DND-41 (cell line): ENCODE data around the gene DSCAML1.

Experiments used
- ATAC-seq: fragments of 200-7000 bp; cut with Tn5 transposase; 3 replicates; pipeline ENCODE4 v1.9.1; 2021; ENCODE audit warnings: low read depth; ENCODE audit not compliant: insufficient read depth
- DNase-seq: peaks from one replicate; pipeline ENCODE4 v3.0.0-alpha.2; 2020
- H2AFZ ChIP-seq: 2 replicates; pipeline ENCODE4 v1.6.0; 2012; ENCODE audit warnings: low read depth, low read length
- H3K27ac ChIP-seq: 2 replicates; pipeline ENCODE4 v1.5.1; 2012; ENCODE audit warnings: low read length, inconsistent platforms
- H3K27me3 ChIP-seq: fragments of 200-600 bp; sonication (generic); 2 replicates; pipeline ENCODE4 v1.6.0; 2012; ENCODE audit warnings: low read length, mild to moderate bottlenecking, inconsistent platforms; ENCODE audit not compliant: insufficient read depth, poor library complexity
- H3K36me3 ChIP-seq: 2 replicates; pipeline ENCODE4 v1.5.1; 2012; ENCODE audit warnings: low read length, inconsistent platforms; ENCODE audit not compliant: insufficient read depth
- H3K4me1 ChIP-seq: 2 replicates; pipeline ENCODE4 v1.5.1; 2012; ENCODE audit warnings: mild to moderate bottlenecking, low read length; ENCODE audit not compliant: insufficient read depth
- H3K4me2 ChIP-seq: 2 replicates; pipeline ENCODE4 v1.6.0; 2012; ENCODE audit warnings: mild to moderate bottlenecking, moderate library complexity, low read length, inconsistent platforms; ENCODE audit not compliant: insufficient read depth
- H3K4me3 ChIP-seq, 2 experiments: fragments of 200-600 bp in 1 of 2; shearing (Covaris generic) in 1 of 2; 2 replicates each; pipeline ENCODE4 v1.5.1; 2012 to 2016; ENCODE audit warnings: inconsistent platforms in 2 of 2, low read length in 2 of 2, mild to moderate bottlenecking in 2 of 2, low read depth in 1 of 2, moderate library complexity in 1 of 2
- H3K79me2 ChIP-seq: 2 replicates; pipeline ENCODE4 v1.6.0; 2012; ENCODE audit warnings: low read length, inconsistent platforms; ENCODE audit not compliant: insufficient read depth
- H3K9ac ChIP-seq: 2 replicates; pipeline ENCODE4 v1.6.0; 2012; ENCODE audit warnings: low read depth, mild to moderate bottlenecking, inconsistent platforms, low read length, moderate library complexity
- H3K9me3 ChIP-seq: 2 replicates; pipeline ENCODE4 v1.5.1; 2012; ENCODE audit warnings: low read length, moderate library complexity, mild to moderate bottlenecking, inconsistent platforms; ENCODE audit not compliant: insufficient read depth, severe bottlenecking
- H4K20me1 ChIP-seq: 2 replicates; pipeline ENCODE4 v1.6.0; 2012; ENCODE audit warnings: low read length; ENCODE audit not compliant: insufficient read depth
- EZH2 ChIP-seq: IDR thresholded peaks from 3 replicates; pipeline ENCODE4 v1.6.1; 2012; ENCODE audit warnings: borderline replicate concordance, low read depth, mild to moderate bottlenecking, moderate library complexity, low read length, inconsistent platforms; ENCODE audit not compliant: severe bottlenecking
- TF ChIP-seq, protein P1 (sequence below): IDR thresholded peaks from 2 replicates; pipeline ENCODE4 v1.5.1; 2012; ENCODE audit warnings: borderline replicate concordance, low read length, moderate library complexity, mild to moderate bottlenecking; ENCODE audit not compliant: poor library complexity, severe bottlenecking; ENCODE audit errors: extremely low read depth

Gene DSCAML1

DNA sequence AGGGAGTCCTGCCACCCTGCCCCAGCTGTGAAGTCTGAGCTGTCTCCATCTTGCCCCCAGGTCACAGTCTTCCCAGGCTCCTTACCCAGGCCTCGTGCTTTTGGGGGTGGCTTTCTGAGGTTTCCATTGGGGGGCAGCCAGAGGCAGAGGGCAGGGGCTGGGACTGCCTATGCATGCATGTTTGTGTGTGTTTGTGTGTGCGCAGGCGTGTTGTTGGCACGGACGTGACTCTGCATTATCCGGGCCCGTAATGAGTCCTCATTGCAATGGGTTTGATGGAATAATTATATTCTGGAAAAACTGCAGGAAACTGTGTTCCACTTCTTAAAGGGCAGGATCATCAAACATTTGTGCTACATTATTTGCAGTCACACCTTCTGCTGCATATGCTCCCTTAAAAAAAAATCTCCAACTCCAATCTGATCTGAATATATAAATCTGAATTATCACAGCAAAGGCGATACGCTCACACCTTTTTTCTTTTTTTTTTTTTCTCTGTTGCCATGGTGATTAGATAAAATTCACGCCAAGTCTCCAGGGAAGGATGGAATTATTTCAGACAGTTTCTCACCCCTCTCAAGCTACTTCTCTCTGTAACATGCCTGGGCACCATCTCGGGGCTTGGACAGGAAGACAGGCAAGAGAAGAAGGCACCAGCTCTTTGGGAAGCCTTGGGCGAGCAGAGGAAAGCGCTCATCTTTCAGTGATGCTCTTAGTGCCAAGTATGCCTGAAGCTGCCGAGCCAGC, 45.9 kb downstream of the DSCAML1 start:
- Histone ChIP-seq H3K36me3 (no peaks in the 10 kb centered on the region; the same call in 1 of the 2 replicates), H3K4me1 (no peaks in the 10 kb centered on the region), H3K79me2 (no peaks in the 10 kb centered on the region), H3K9me3 (no peaks in the 10 kb centered on the region), H2AFZ (no peak overlapping the region), H3K4me3 (no peak overlapping the region), H3K27ac (no peak overlapping the region), H4K20me1 (peaks cover 14% of the 10 kb centered on the region), H3K4me2 (no peak overlapping the region), H3K27me3 (no peaks in the 10 kb centered on the region), H3K9ac (no peak overlapping the region)
- ATAC-seq (no peak), DNase-seq (no peak)
- TF ChIP-seq, protein P1, sequence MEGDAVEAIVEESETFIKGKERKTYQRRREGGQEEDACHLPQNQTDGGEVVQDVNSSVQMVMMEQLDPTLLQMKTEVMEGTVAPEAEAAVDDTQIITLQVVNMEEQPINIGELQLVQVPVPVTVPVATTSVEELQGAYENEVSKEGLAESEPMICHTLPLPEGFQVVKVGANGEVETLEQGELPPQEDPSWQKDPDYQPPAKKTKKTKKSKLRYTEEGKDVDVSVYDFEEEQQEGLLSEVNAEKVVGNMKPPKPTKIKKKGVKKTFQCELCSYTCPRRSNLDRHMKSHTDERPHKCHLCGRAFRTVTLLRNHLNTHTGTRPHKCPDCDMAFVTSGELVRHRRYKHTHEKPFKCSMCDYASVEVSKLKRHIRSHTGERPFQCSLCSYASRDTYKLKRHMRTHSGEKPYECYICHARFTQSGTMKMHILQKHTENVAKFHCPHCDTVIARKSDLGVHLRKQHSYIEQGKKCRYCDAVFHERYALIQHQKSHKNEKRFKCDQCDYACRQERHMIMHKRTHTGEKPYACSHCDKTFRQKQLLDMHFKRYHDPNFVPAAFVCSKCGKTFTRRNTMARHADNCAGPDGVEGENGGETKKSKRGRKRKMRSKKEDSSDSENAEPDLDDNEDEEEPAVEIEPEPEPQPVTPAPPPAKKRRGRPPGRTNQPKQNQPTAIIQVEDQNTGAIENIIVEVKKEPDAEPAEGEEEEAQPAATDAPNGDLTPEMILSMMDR: no peak

DNA sequence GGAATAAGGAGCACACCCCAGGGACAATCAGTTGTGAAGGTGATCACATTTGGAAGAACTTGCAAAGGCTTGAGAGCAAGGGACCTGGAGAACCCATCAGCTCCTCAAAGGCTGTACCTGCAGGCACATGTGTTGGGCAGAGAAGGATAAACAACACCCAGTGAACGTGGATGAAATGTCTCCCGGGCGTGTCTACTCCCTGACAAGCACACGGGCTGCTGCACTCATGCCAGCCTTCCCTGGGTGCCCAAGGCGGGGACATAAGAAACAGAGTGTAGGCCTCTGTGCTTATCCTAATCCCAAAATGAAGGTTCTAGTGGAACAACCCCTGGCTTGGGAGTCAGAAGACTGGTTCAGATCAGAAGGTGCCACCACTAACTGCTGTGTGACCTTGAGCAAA, 46.7 kb downstream of the DSCAML1 start:
- Histone ChIP-seq H3K4me1 (no peaks in the 10 kb centered on the region), H2AFZ (no peak overlapping the region), H3K27ac (no peak overlapping the region), H3K79me2 (no peaks in the 10 kb centered on the region), H3K4me3 (no peak overlapping the region), H3K27me3 (no peaks in the 10 kb centered on the region), H3K9ac (no peak overlapping the region), H3K4me2 (no peak overlapping the region), H4K20me1 (peaks cover 14% of the 10 kb centered on the region), H3K9me3 (no peaks in the 10 kb centered on the region), H3K36me3 (no peaks in the 10 kb centered on the region; the same call in 1 of the 2 replicates)
- DNase-seq (no peak), ATAC-seq (no peak)
- TF ChIP-seq, protein P1: no peak
- TF ChIP-seq EZH2: no peak

DNA sequence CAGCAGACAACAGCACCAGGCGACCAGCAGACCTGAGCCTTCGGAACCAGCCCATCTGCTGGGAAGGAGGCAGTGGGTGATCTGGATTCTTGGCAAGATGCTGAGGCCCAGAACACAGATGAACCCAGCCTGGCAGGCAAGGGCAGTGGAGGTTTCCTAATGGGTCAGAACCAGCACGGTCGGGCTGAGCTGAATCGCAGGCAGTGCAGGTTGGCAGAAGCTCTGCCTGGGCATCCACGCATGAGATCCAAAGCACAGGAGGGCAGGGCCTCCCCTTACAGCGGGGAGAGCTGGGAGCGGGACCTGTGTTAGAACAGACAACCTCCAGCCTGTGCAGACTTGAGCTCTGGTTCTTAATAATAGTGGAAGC, 47.5 kb downstream of the DSCAML1 start:
- TF ChIP-seq, protein P1: no peak
- TF ChIP-seq EZH2: no peak
- no peak for DNase-seq
- no peaks in the 10 kb centered on the region for H3K9me3 ChIP-seq
- H2AFZ ChIP-seq: no peak overlapping the region
- H3K4me3 ChIP-seq: no peak overlapping the region
- H3K9ac ChIP-seq: no peak overlapping the region
- H3K27ac ChIP-seq: no peak overlapping the region
- H3K4me1 ChIP-seq: no peaks in the 10 kb centered on the region
- H3K4me2 ChIP-seq: no peak overlapping the region
- H3K36me3 ChIP-seq: no peaks in the 10 kb centered on the region; the same call in 1 of the 2 replicates
- H4K20me1 ChIP-seq: peaks cover 14% of the 10 kb centered on the region
- H3K79me2 ChIP-seq: no peaks in the 10 kb centered on the region
- no peaks in the 10 kb centered on the region for H3K27me3 ChIP-seq
- ATAC-seq: no peak
